HG03066 (cell line): ENCODE data around the gene TIGD7.
A peak's percentile ranks its signal among the peaks of the same experiment; 100 is the strongest.
"Not testable (repeated sequence)": the region's sequence is repeated elsewhere in the genome, so short reads cannot be mapped to it uniquely, and the experiment has no call there.

ENCODE experiments used
- ATAC-seq: cut with Tn5 transposase; IDR thresholded peaks from one replicate; pipeline ENCODE4 v1.9.1; 2021; ENCODE audit warnings: low read depth; ENCODE audit not compliant: unreplicated experiment

TIGD7 gene

DNA sequence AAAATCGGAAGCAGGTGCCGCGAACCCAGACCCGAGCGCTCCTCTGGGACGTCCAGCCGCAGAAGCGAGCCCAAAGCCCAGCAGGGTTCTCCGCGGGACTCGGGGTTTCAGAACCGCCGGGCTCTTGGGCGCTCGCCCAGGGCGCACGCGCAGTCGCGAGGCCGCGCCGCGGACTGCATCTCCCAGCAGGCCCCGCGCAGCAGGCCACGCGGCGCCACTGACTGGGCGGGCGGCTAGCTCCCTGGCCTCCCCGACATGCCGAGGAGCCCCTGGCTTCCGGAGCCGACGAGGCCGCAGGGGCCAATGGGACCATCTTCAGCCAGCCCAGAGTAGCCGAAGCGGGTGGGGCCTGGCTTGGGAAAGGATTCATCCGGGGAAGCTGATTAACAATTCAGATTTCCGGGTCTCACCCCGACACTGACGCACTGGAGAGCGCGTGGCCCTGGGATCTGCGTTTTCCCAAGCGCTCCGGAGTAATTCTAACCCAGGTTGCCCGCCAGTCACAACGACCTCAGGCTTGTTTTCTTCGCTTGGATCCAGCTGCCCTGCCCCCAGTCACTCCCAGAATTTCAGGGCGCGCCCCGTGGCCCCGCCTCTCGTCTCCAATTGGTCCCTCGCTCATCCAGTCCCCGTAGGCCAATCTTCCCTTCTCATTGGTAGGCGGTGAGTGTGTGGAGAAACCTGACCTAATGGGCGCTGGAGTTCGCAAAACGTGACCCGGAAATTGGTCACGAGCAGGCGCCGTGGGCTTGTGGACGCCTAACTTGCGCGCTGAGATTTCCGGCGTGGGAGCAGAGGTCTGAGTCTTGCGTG, 22.3 kb downstream of the TIGD7 start, which contains the start of gene ZNF263:
TSS of gene ZNF263 (plus strand) at position 762 of the 813 bp plus-strand sequence. CDS start 328 bp downstream, outside the sequence.
- peak; percentile 83 for ATAC-seq

DNA sequence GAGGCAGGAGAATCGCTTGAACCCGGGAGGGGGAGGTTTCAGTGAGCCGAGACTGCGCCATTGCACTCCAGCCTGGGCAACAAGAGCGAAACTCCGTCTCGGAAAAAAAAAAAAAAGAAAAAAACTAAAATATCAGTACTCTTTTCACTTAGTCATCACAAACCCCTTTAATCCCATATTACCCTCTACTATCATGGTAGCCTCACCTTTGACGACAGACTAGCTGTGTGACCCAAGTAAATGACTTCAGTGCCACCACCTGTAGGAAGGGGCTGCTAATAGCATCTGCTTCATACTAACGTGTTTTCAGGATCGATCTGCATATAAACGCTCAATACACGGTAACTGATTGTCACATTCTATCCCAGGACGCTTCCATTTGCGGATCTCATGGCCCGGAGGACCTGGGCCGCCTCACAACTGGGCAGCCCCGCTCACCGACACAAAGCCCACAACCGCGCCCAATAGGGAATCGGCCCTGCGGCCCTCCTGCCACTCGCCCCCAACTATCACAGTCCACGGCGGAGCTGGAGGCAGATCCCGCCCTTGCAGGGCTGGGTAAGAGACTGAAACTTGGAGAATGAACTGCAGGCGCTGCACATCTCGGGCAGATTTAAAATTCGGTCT, 23.0 kb downstream of the TIGD7 start:
- peak; percentile 22 for ATAC-seq

DNA sequence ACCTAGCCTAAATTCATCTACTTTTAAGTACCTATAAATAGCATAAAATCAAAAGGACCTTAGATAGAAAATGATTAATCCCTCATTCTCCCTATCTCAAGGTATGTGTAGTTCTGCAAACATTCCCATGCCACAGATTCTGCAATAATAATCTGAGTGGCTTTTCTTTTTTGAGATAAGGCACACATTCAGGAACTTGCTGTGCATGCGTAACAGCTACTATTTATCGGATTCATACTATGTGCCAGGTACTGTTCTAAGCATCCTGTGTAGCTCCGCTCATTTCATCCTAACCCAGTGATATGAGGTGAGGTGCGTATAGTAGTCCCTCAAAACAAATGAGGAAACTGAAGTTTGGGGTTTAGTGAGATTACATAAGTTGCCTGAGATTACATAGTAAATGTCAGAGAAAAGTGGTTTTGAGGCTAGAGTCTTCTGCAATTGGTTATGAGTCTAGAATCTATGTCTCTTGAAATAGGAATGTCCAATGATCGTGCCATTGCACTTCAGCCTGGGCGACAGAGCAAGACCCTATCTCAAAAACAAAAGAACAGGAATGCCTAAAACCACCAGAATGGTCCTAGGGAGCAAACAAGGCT, 23.9 kb downstream of the TIGD7 start:
- no peak for ATAC-seq

DNA sequence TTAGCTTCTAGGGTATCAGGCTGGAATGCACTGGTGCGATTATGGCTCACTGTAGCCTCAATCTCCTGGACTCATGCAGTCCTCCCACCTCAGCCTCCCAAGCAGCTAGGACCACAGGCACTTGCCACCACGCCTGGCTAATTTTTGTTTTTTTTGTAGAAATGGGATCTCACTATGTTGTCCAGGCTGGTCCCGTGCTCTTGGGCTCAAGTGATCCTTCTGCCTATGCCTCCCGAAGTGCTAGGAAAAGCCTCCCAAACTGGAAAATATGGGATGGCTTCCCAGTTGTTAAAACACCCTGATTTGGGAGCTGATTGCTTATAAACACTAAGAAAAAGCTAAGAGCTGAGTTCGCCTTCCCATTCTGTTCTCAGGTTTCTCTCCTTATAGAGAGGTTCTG, 28.6 kb downstream of the TIGD7 start:
- ATAC-seq: no peak

DNA sequence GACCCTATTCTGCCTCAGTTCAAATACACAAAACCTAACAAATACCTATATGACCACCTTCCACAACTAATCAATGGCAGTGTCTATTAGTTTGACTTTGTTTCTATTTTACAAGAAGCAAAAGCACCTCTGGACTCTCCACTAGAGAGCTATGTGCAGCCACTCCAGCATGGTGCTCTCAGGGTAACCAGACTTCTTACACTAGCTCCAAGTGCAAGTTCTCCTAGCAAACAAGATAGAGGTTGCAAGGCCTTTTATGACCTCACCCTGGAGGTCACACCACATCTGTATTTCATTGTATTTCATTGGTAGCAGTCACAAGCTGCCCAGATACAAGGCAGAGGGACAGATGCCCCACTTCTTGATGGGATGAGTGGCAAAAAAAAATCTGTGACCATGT, 30.3 kb downstream of the TIGD7 start:
- ATAC-seq: no peak

DNA sequence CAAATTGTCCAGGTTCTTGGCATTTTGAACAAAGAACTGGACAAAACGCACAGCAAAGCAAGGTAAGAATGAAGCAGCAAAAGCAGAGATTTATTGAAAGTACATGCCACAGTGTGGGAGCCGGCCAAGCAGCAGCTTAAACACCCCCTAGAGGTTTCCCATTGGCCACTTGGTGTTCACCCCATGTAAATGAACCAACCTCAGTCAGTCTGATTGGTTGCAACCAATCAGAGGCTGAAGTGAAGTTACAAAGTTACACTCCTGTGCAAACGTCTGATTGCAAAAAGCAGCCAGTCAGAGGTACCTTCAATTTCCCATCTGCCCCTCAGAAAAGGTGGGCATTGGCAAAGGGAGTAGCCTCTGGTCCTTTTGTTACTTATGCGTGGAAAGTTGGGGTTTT, 30.7 kb downstream of the TIGD7 start:
- ATAC-seq: no peak

DNA sequence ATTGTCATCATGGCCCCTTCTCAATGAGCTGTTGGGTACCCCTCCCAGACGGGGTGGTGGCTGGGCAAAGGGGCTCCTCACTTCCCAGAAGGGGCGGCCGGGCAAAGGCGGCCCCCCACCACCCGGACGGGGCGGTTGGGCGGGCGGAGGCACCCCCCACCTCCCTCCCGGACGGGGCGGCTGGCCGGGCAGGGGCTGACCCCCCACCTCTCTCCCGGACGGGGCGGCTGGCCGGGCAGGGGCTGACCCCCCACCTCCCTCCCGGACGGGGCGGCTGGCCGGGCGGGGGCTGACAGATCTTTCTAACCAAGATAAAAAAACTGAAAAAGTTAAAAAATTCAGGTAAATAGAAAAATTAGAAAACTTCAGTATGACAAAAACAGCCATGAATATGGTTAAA, 33.9 kb downstream of the TIGD7 start:
- not testable (repeated sequence) for ATAC-seq

DNA sequence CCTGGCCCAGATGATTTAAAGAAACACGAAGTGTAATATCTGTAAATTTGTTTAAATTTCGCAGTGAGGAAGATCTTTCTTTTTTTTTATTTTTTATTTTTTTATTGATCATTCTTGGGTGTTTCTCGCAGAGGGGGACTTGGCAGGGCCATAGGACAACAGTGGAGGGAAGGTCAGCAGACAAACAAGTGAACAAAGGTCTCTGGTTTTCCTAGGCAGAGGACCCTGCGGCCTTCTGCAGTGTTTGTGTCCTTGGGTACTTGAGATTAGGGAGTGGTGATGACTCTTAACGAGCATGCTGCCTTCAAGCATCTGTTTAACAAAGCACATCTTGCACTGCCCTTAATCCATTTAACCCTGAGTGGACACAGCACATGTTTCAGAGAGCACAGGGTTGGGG, 34.5 kb downstream of the TIGD7 start:
- not testable (repeated sequence) for ATAC-seq

DNA sequence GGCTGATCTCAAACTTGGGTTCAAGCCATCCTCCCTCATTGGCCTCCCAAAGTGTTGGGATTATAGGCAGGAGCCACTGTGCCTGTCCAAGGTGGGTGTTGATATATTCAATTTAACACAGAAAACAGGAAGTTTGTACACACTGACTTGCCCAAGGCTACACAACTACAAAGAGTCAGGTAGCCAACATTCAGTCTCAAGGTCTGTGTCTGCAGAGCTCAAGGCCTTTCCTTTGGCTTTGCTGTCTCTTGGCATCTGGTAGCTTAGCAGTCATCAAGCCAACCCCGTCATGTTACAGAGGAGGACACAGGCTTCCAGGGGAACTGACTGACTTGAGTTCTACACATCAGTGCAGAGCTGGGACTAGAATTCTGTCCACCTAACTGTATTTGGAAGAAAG, 36.9 kb downstream of the TIGD7 start:
- no peak for ATAC-seq

DNA sequence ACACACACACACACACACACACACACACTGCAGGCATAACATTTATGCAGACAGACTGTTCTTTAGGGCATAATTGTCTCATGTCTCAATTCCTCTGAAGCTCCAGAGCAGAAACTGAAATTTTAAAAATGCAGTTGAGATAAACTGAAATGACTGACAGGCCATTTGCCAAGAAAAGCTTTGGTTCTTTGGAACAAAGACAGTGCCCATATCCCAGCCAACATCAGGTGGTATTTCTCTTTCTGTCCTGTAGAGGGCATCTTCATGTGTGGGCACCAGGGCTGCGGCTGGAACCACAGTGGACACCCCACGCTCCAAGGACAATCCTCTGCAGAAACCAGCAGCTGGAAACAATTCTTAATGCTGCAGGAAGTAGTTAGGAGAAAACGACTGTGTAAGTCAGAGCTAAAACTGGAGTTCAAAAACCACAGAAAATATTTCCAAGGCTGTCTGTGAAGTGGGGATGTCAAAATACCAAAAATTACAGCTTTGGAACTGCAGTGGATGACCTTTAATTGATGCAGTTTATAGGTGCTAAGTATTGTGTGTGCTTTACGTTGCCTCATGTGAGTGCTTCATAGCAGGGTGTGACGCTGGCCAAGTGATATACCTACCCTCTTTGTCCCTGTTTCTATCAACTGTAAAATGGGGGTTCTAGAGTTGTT, 38.2 kb downstream of the TIGD7 start:
- no peak for ATAC-seq

DNA sequence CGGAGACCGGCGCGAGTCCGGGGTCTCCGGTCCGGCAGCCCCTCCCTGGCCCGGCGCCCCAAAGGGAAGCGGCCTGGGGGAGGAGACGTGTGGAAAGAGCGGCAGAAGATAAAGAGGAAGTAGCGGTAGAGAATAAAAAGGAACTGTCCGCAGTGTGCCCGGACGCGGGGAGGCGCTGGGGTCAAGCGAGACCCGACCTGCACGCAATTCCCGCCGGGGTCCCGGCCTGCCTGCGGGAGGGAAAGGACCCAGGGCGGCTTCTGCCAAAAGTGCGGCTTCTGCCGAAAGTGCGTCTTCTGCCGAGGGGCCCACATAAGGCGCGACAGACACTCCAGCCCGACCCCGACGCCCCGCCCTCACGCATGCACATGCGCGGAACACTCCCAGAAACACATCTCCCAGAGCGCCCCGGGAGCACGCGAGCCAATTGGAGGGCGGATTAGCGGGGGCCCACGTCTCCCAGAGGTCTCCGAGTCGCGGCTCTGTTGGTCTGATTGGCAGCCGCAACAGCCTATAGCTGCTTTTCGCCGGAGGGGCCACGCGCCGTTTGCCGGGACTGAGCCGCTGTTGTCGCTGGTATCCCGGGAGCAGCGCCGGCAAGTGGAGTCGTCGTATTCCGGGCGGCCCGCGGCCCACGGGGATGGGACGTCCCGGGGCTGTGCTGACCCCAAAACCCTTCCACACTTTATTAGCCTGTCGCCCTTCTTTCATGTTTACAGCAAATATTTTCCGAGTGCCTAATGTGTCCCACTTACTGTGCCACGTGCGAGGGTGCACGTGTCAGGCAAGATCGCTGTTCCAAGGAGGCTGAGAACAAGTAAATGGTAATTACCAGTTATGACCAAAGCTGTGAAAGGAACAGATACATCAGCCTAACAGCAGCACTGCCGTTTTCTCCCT, 40.8 kb downstream of the TIGD7 start:
- peak; percentile 80 for ATAC-seq

DNA sequence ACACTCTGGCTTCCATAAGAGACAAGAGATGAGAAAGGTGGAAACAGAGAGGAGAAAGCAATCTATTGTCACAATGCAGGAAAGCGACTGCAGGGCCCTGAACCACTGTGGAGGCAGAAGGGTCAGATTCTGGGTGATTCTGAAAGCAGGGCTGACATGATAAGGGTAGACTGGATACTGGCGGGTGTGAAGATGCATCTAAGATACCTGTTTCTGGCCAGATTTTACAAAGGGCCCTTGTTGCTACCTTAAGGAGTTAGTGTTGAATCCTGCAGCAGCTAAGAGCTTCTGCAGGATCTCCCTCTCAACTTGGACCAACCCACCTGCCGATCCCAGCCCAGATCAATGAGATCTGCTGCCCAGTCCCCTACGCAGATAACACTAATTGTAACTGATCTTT, 42.7 kb downstream of the TIGD7 start:
- no peak for ATAC-seq

DNA sequence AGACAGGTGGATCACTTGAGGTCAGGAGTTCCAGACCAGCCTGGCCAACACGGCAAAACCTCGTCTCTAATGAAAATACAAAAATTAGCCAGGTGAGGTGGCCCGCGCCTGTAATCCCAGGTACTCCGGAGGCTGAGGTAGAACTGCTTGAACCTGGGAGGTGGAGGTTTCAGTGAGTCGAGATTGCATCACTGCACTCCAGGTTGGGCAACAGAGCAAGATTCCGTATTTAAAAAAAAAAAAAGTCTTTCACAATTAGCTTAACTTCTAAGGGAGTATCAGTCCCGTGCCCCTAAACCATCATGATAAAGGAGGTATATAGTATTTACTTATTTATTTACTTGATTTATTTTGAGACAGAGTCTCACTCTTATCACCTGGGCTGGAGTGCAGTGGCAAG, 45.4 kb downstream of the TIGD7 start:
- ATAC-seq: no peak

DNA sequence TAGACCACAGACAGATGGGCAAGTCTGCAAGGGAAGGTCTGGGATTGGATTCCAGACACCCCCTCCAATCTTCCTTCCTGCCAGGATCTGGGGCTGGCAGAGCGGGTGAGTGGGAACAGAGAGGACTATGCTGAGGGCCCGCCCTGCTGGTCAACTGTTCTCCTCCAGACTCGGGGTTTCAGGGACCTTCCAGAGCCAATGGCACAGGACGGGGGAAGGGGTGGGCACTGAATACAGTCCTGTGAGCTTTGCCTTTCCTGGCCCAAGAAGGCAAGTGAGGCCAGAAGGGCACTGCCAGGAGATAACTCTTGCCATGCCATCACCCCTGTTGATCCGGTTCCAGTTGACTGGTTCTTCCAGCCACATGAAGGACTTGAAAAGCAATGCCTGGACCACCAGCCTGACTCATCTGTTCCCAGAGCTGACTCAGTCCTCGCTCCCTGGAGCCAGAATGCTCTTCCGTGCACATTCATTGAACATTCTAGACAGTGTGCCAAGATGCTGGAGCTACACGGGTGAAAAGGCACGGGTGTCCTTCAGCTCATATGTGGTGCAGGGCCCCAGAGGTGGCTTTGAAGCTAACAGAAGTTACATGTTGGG, 48.3 kb downstream of the TIGD7 start:
- ATAC-seq: no peak

DNA sequence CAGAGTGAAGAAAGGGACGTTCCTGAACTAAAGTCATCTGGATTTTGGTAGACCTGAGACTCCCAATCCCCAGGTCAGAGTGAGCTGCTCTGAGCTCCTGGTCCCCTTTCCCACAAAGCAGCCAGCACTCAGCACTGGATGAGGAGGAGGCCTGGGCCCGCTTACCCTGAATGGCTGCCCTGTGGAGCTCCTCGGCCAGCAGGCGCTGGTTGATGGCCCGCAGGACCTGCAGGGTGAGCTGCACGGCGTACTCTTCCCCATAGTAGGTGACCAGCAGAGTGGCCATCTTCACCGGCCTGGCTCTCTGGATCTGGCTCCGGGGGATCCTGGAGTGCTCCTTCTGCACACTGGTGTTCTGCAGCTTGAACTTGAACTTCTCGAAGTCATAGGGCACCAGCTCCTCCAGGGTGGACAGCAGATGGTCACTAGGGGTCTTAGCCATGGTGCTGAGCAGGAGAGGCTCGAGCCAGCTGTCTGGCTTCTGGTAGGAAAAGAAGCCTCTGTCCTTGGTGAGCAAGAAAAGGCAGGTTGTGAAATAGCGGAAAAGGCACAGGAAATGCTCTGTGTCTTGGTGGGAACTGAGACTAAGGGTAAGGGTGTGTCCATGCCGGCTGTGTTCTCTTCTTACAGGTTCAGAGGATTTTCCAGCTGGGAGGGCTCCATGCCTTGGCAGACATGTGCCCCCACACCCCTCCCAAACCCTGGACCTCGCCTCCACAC, 48.9 kb downstream of the TIGD7 start, which contains the start of gene MEFV:
TSS of gene MEFV (minus strand) at position 488 of the 720 bp plus-strand sequence. CDS start at position 442, 46 bp downstream.
- ATAC-seq: no peak

DNA sequence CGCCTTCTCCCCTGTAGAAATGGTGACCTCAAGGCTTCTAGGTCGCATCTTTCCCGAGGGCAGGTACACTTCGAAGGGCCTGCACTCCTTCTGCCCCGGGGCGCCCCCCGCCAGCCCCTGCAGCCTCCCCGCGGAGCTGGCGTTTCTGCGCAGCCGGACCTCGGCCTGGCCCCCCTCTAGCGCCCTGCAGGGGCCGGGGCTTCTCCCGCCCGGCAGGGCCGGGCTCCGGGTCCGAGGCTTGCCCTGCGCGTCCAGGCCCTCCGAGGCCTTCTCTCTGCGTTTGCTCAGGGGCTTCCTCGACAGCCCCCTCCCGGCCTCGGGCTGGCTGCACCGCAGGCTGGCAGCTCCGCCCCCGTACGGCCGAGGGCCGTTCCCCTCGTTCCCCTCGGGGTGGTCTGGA, 50.9 kb downstream of the TIGD7 start:
- ATAC-seq: no peak

DNA sequence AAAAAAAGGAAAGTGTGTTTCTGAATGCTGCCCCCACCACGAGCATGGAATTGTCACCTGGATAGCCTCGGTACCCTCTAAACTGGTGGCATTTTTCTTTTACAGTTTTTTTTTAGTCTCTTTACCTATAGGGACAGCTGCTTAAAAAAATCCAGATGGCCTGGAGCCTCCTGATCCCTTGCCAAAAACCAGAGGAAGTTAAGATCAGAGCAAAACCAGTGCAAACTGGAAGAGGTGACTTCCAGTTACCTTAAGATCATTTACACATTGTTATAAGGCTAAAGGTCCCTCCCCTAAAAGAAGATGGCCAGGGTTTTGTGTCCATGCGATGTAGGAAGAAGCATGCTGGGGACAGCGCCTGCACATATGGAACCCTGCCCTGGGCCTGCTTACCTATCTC, 52.3 kb downstream of the TIGD7 start:
- no peak for ATAC-seq

DNA sequence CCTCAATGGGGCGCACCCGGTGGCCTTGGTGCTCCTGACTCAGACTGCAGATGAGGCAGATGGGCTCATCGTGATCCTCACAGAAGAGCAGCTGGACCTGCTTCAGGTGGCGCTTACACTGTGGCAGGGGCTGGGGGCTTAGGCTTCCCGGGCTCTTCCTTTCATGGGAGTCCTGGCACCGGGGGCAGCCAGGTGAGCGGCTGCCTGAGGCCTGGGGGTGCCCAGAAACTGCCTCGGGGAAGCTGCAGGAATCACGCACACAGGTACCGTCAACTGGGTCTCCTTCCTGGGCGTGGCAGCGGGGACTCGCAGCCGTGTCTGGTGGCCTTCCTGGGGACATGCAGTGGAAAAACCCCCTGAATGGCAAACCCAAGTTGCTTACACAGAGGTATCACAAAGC, 55.8 kb downstream of the TIGD7 start:
- ATAC-seq: no peak

DNA sequence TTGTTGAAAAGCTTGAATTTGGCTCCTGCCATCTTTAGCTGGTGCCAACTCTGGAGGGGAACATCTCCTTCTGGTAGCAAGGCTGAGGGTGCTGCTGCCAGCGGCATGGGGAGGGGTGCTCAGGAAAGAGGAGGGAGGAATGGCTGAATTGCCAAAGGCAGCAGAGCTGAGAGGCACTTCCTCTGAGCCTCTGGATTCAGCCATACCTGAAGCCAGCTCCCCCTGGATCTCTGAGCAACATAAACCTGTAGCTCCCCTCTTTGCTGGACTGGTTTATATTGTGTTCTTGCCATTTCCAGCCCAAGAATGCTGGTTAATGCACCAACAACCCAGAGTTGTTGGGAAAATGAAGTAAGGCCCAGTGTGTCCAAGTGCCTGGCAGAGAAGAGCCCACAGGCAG, 56.2 kb downstream of the TIGD7 start:
- ATAC-seq: no peak
